GM20431 (cell line): ENCODE results near the gene PLAU.
"Not testable (repeated sequence)": the region's sequence is repeated elsewhere in the genome, so short reads cannot be mapped to it uniquely, and the experiment has no call there.

Source experiments
- in situ Hi-C: fragments of 300-500 bp; cut with MseI, MboI; formaldehyde crosslinking; loops from one replicate; pipeline ENCODE4 v1.15.0; 2020; ENCODE audit warnings: low sequenced_read_pairs; ENCODE audit not compliant: unreplicated experiment

Gene PLAU

DNA sequence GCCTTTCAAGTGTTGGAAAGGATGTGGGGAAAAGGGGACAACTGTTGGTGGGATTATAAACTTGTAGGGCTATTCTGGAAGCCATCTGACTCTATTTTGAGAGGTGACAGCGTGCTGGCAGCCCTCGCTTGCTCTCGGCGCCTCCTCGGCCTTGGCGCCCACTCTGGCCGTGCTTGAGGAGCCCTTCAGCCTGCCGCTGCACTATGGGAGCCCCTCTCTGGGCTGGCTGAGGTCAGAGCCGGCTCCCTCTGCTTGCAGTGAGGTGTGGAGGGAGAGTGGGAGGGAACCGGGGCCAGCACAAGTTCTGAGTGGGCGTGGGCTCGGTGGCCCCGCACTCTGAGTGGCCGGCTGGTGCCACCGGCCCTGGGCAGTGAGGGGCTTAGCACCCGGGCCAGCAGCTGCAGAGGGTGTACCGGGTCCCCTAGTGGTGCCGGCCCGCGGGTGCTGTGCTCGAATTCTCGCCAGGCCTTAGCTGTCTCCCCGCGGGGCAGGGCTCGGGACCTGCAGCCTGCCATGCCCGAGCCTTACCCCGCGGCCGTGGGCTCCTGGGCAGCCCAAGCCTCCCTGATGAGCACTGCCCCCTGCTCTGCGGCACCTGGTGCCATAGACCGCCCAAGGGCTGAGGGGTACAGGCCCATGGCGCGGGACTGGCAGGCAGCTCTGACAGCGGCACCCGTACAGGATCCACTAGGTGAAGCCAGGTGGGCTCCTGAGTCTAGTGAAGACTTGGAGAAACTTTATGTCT is 33.6 kb downstream of the PLAU start:
- in situ Hi-C loops, result no loop called here

- in situ Hi-C loops, result no loop called here
Observed at GRCh38 chr10:73946253-73947145, 35.6 kb downstream of the PLAU start.

GRCh38 chr10:73948947-73949633 is 38.2 kb downstream of the PLAU start:
- in situ Hi-C loops, result no loop called here

DNA sequence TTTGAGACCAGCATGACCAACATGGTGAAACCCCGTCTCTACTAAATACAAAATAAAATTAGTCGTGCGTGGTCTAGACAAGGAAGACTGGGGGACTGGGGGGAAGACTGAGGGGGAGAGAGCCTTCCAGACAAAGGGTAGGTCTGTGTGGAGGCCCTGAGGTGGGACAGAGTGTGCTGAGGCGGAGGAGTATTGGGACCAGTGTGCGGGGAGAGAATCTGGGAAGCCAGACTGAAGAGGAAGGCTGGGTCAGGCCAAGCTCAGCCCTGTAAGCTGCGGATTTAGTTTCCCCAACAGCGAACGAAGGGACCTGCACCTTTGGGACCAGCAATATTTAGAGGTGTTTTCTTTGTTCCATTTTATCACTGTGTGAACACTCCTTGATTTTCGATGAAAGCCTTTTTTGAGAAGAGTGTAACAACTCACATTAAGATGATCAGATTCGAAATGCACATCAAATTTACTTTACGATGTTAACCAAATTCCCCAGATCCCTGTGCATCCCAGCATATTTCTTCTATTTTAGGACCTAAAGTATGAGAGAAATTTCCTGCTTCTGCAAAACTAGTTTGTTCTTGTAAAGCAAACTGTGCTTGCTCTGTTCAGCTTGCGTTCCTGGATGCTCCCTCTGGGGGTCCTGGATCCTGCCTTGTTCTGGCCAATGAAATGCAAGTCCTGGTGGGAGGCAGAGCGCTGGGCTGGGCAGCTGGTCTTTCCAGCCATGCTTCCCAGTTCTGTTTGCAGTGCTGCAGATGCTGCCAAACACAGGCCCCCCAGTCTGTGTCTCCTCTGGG is 39.4 kb downstream of the PLAU start:
- in situ Hi-C loops, result no loop called here

- in situ Hi-C loops, result no loop called here
Observed at GRCh38 chr10:73953665-73954064, 42.7 kb downstream of the PLAU start.

DNA sequence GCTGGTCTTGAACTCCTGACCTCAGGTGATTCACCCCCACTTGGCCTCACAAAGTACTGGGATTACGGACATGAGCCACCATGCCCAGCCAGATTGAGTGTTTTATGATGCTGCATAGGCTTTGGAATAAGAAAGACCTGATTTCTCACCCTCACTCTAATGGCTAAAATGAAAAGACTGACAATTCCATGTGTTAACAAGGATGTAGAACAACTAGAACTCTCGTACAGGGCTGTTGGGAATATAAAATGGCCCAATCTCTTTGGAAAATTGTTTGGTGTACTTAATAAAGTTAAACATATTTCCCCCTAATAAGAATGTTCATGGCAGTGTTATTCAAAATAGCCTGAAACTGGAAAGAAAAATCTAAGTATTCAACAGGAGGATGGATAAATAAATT is 43.8 kb downstream of the PLAU start:
- in situ Hi-C loops, result no loop called here

DNA sequence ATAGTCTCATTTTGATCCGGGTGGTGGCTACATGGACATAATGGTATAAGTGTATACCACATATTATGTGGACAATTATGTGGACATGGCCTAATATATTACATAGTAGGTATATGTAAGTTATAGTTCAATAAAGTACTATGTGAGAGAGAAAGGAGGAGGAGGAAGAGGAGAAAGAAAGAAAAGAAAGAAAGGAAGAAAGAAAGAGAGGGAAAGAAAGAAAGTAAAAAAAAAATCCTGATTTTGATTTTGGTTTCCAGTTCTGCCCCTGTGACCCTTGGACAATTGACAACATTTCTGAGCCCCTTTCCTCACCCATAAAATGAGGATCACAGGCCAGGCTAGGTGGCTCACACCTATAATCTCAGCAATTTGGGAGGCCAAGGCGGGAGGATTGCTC is 44.8 kb downstream of the PLAU start:
- in situ Hi-C loops, result no loop called here

DNA sequence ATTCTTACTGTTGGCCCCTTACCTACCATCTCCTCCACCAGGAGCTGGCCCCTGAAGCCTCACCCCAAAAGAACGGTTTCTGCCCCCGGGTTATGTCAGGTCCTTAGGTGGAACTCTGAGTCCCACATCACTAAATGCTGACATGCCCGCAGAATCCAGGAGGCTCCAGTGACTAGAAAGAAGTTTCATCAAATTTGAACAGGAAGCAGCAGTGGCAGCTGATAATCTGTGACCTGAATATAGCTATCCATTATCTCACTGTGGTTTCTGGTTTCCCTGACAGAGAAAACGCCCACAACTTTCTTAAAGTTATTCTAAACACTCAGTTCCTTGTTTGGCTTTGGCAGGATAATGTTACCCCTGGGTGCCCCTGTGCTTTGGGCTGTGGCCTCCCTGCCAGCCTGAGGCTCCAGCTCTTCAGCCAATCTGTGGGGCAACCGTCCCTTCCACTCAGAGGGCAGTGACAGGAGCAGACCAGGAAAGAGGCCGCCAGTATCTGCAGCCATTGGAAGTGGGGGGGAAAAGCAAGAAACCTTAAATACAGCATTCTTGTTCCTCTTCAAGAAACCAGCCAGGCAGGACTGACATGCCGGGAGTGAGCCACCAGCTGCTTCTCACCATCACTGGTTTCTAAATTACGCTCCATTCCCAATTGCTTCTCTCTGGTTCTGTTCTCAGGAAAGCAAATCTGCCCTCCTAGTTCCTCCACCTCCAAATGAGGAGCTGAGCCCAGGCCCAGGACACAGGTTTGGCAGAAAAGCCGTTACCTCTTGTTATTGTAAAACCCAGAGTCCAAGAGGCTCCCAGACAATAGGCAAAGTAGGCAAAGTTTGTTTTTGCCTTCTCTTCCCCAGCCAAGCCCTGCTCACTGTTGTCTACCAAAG is 45.8 kb downstream of the PLAU start:
- in situ Hi-C loops, result no loop called here

DNA sequence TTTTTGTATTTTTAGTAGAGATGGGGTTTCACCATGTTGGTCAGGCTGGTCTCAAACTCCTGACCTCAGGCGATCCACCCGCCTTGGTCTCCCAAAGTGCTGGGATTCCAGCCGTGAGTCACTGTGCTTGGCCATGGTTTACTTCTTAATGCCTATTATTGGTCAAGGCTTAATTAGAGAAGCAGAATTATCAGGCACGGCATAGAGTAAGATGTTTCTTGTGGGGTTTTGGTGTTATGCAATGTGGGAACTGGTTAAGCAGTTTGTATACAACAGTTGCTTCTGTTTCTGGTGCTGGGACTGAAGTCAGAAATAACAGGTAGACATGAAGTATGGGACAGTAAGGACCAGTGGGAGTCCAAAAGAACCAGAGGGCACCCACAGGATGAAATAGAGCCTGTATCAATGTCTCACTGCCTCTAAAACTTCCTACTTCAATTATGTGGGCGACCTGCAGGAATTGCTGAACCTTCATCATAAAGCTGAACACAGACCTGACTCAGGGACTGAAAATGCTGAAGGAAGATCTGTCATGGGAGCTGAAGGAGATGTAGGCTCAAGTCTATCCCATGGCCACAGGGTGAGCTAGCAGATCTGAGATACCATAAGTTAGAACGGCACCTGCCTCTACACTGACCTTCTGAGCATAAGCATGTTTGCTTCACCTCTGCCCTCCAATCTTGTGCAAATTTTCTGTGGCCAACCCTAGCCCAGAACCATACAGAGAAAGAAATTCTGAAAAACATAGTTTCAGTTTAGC is 48.7 kb downstream of the PLAU start:
- in situ Hi-C loops, result no loop called here

- in situ Hi-C loops, result no loop called here
Observed at GRCh38 chr10:73962386-73962785, 51.5 kb downstream of the PLAU start.

DNA sequence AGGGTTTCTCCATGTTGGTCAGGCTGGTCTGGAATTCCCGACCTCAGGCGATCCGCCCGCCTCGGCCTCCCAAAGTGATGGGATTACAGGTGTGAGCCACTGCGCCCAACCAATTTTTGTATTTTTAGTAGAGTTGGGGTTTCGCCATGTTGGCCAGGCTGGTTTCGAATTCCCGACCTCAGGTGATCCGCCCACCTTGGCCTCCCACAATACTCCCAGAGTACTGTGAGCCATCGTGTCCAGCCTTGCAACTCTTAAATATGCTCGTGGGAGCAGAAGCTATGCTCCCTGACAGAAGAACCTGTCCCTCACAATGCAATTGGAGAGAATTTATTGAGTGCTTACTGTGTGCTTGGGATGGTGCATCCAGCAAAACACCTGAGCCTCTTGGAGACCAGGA is 52.6 kb downstream of the PLAU start:
- in situ Hi-C loops, result not testable (repeated sequence)

DNA sequence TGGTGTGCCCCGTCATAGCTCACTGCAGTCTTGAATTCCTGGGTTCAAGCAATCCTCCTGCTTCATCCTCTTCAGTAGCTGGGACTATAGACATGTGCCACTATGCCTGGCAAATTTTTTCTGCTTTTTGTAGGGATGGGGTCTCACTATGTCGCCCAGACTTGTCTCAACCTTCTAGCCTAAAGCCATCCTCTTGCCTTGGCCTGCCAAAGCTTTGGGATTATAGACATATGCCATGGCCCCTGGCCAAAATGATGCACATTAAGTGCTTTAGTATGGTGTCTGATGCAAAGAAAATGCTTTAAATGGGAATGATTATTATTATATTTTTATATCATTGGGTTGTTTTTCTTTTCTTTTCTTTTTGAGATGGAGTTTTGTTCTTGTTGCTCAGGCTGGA is 53.8 kb downstream of the PLAU start:
- in situ Hi-C loops, result no loop called here

DNA sequence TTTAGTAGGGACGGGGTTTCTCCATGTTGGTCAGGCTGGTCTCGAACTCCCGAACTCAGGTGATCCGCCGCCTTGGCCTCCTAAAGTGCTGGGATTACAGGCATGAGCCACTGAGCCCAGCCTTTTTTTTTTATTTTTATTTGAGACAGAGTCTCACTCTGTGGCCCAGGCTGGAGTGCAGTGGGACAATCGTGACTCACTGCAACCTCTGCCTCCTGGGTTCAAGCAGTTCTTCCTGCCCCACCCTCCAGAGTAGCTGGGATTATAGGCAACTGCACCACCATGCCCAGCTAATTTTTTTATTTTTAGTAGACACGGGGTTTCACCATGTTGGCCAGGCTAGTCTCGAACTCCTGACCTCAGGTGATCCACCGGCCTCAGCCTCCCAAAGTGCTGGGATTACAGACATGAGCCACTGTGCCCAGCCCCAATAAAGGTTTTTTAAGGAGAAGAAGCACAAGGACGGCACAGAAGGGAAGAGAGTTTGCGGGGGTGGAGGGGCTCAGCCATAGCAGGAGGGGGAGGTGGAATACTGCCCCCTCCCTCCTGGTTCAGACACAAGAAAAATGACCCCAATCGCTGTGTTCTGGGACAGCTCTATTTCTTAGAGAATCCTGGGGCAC is 54.4 kb downstream of the PLAU start:
- in situ Hi-C loops, result not testable (repeated sequence)

GRCh38 chr10:73965890-73966768 is 55.2 kb downstream of the PLAU start:
- in situ Hi-C loops, result no loop called here

DNA sequence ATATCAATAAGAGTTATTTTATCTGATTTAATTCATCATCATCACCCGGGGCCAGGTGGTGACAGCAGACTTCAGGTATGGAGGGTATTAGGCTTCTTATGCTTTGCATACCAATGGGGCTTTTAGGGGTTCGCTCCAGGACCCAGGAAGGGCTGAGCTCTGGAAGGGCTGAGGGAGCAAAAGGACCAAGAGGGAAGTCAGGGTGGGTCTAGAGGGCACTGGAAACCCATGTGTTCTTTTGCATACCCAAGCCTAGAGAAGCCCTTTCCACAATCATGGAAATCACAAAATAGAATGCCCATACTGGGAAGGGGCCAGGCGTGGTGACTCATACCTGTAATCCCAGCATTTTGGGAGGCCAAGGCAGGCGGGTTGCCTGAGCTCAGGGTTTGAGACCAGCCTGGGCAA is 56.1 kb downstream of the PLAU start:
- in situ Hi-C loops, result no loop called here
